GM23248 (cell line): Measurements from ENCODE around the gene SEPTIN10.

ENCODE experiments used
- EZH2 ChIP-seq: fragments of 200-600 bp; sonication (generic); IDR thresholded peaks from 2 replicates; pipeline ENCODE4 v1.6.1; 2018; ENCODE audit warnings: antibody characterized with exemption, mild to moderate bottlenecking; ENCODE audit not compliant: insufficient read depth, poor library complexity, severe bottlenecking
- EZH2phosphoT487 ChIP-seq: fragments of 200-600 bp; sonication (generic); IDR thresholded peaks from 2 replicates; pipeline ENCODE4 v1.6.1; 2018; ENCODE audit warnings: antibody characterized with exemption, moderate library complexity, mild to moderate bottlenecking, low read depth; ENCODE audit not compliant: insufficient read depth

GRCh38 chr2:109545828-109546713 is 67.7 kb downstream of the SEPTIN10 start:
- TF ChIP-seq EZH2 (no peak), EZH2phosphoT487 (no peak)
